ENCODE measurements around the gene MYPN. TPM values are rescaled to one million over a fixed set of nuclear protein-coding genes. Genes with fewer than 3 reads are reported as not detected.

MYPN gene, protein sequence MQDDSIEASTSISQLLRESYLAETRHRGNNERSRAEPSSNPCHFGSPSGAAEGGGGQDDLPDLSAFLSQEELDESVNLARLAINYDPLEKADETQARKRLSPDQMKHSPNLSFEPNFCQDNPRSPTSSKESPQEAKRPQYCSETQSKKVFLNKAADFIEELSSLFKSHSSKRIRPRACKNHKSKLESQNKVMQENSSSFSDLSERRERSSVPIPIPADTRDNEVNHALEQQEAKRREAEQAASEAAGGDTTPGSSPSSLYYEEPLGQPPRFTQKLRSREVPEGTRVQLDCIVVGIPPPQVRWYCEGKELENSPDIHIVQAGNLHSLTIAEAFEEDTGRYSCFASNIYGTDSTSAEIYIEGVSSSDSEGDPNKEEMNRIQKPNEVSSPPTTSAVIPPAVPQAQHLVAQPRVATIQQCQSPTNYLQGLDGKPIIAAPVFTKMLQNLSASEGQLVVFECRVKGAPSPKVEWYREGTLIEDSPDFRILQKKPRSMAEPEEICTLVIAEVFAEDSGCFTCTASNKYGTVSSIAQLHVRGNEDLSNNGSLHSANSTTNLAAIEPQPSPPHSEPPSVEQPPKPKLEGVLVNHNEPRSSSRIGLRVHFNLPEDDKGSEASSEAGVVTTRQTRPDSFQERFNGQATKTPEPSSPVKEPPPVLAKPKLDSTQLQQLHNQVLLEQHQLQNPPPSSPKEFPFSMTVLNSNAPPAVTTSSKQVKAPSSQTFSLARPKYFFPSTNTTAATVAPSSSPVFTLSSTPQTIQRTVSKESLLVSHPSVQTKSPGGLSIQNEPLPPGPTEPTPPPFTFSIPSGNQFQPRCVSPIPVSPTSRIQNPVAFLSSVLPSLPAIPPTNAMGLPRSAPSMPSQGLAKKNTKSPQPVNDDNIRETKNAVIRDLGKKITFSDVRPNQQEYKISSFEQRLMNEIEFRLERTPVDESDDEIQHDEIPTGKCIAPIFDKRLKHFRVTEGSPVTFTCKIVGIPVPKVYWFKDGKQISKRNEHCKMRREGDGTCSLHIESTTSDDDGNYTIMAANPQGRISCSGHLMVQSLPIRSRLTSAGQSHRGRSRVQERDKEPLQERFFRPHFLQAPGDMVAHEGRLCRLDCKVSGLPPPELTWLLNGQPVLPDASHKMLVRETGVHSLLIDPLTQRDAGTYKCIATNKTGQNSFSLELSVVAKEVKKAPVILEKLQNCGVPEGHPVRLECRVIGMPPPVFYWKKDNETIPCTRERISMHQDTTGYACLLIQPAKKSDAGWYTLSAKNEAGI (N-terminal part only)
- total RNA-seq (2022; extraction: Qiagen RNA extraction): 2.2 to 3.0 TPM (median 2.3 TPM) in 5 replicates

DNA sequence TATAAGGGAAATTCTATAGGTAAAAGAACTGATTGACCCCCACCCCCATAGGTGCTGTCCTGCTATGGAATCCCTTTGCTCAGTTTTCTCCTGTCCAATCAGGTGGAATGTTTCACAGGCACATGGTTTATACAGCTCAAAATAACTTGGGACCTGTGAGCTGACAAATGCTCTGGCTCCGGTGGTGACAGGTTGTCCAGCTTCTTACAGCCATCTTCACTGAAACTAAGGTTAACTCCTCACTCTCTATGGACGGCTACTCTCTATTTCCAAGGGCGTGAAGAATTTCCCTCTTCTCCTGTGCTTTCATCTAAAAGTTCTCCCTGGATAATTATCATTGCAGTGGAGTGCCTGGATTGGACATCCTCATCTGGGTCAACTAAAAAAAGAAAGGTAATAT, at the start of gene MYPN:
TSS of gene MYPN (plus strand) at position 158 of the 400 bp plus-strand sequence. CDS start 11,951 bp downstream, outside the sequence.

DNA sequence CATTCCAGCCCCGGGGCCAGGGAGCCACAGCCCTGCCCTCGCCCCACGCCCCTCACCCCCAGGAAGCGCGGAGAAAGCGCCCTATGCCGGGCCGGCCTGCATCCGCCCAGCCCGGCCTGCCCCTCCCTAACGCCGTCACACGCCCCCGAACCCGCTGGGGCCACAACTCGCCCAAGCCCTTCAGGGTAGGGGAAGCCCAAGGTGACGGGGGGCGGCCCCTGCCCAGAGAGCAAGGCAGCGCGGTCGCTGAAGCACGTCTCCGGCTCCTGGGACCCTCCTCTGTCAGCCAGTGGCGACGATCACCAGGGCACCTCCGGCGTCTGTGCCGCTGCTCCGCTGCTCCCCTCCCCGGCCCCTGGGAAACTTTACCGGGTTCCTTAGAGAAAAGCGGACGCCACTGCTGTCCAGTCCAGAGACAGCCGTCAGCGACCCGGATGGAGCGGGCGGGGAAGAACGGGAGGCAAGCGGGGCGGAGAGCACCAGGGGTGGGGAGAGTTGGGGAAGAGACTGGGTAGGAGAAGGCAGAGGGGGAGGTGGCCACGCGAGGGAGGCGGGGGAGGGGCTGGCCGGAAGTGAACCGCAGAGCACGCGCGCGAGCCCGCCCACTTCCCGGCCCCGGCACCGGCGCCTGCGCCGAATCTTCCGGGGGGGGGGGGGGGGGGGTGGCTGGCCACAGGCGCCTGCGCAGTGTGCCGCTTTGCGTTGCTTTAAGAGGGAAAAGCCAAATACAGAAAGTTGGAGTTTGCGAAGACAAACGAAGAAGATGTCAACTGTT, 34.3 kb upstream of the MYPN start, which contains the start of gene HERC4:
TSS of gene HERC4 (minus strand) at position 509 of the 775 bp plus-strand sequence. CDS start 2,175 bp downstream, outside the sequence.

DNA sequence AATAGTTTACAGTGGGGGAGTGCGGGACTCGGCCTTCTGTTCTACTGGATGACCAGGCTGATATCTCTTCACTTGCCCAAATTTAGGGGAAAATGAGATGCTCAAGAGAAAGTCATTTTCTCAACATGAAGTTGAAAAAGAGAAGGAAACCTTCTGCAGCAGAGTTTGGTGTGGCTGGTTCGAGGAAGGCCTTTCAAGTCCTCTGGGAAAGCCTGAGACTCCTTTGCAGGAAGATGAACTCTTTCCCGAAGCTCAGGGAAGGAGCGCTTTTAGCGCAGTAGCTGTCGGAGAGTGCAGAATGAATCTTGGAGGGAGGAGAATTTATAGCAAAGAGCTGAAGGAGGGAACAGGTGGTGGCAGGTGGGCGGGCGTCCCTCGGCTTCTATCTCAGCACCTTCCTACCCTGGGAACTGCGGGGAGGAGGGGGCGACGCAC, 122.5 kb downstream of the MYPN start, which contains the start of gene ATOH7:
TSS of gene ATOH7 (minus strand) at position 297 of the 435 bp plus-strand sequence. CDS start 436 bp downstream, outside the sequence.

Other genes starting within 250 kb of the MYPN start
- 17.1 to 19.7 TPM (median 18.7 TPM) in 5 replicates for gene SIRT1, start 224.8 kb upstream of the MYPN start, total RNA-seq (2022; extraction: Qiagen RNA extraction)
- 25.6 to 30.6 TPM (median 29.3 TPM) in 5 replicates for gene HERC4, start 34.2 kb upstream of the MYPN start, total RNA-seq (2022; extraction: Qiagen RNA extraction)
- 0.12 to 0.27 TPM (median 0.17 TPM) in 4 of 5 replicates, not detected in the other for gene ATOH7, start 122.6 kb downstream of the MYPN start, total RNA-seq (2022; extraction: Qiagen RNA extraction)
- gene HNRNPH3, start 222.6 kb downstream of the MYPN start, total RNA-seq (2022; extraction: Qiagen RNA extraction): 176 to 249 TPM (median 188 TPM) in 5 replicates
- gene PBLD, start 223.4 kb downstream of the MYPN start, total RNA-seq (2022; extraction: Qiagen RNA extraction): 2.7 to 3.8 TPM (median 3.0 TPM) in 5 replicates